GM19240 (cell line): ENCODE data around the gene CAPS.

ENCODE experiments used
- DNase-seq: peaks from one replicate; pipeline ENCODE4 v3.0.0; 2011; ENCODE audit warnings: low spot score; ENCODE audit not compliant: insufficient read length

Gene CAPS

GRCh38 chr19:5933391-5934068 is 19.5 kb downstream of the CAPS start:
- DNase-seq, result no peak

DNA sequence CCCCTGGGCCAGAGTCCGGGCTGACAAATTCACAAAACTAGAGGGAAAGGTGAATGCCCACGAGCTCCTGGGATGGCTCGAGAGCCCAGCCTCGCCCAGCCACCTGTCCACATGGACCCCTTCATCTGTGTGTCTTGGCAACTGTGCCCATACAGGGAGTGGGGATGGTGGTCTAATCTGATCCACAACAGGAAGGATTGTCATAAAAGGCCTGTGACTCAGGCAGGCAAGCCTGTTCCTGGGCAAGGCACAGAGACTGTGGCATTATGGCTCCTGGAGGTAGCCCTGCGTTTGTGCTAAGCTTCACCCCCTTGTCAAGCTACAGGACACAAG is 20.0 kb downstream of the CAPS start:
- DNase-seq, result no peak

GRCh38 chr19:5934774-5935472 is 20.9 kb downstream of the CAPS start:
- DNase-seq, result no peak

- no peak for DNase-seq
Measured at GRCh38 chr19:5935473-5936291, 21.6 kb downstream of the CAPS start.

DNA sequence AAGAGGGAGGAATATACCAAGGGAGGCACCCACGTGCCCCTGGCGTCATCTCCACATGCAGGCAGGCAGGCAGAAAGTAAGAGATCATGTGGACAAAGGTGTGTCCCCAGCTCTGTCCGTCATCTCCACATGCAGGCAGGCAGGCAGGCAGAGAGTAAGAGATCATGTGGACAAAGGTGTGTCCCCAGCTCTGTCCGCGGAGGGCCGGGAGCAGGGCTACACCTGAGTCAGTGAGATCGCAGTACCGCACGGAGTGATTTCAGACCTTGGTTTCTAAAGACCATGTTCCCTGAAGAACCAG is 22.2 kb downstream of the CAPS start:
- no peak for DNase-seq

DNA sequence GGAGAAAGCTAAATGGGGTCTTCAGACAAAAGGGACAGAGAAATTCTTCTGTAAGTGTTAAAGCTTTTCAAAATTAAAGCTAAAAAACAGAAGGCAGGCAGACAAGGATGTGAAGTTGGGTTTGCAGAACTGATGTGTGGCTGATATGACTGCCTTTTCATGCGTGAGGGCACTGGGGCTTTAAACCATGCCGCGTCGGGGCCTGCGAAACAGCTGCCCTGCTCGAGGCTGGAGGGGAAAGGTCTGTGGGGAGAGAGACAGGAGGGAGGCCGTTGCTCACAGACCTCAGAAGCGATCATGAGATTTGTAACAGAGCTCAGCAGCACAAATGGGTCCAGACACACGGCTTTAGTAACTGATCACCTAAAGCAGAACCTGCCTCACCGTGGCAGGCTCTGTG is 23.5 kb downstream of the CAPS start:
- DNase-seq, result no peak

DNA sequence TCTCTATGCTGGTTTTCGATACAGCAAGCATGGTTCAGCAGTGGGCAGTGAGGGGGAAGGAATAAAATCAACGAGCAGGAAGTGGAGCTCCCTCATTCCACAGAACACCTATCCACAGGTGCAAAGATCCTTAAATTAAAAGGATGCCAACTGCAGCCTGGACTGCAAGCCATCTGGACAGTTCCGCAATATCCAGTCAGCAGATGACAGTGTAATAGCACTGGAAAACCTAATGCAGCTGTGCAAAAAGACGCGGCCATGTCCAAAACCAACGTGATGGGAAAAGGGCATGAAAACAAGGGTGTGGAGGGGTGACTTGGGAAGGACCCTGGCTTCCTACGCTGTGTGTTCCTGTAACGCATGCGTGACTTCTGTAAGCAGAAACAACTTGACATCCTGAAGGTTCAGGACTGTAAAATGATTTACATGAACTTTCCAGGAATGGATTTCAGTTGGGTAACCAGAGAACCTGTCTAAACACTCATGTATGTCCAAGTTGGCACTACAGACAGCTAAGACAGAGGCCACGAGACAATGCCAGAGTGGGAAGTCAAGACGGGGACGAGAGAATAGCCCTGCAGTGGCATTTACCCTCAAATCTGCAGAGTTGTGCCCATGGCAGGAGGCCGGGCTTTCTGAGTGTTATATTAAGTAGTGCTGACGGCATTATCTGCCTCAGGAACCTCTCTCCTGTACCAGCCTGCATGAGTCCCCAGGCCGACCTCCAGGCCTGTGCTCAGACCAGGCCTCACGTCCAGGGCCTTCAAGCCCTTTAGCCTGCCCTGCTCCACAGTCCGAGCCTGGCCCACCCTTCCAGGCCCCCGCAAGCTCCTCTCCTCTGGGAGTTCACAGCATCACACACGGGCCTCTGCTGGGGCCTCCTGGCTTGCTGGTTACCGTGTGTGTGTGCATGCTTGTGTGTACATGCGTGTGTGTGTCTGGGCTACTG is 26.5 kb downstream of the CAPS start:
- DNase-seq, result no peak

DNA sequence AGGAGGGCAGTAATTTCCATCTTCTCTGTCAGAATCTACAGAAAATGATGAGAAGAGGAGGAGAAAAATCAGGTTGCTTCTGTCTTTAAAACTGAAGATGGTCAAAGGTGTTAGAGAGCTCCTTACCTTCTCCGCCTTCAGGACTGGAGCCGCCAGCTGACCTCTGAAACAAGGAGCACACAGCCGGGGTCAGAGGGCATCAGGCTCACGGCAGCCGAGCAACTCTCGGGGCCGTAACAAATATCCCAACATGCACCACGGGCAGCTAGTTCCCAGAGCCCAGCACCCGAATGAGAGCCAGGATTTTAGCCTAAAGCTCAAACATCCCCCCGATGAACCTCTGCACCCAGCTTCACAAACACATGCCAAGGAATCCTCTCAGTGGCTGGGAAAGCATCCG is 27.6 kb downstream of the CAPS start:
- no peak for DNase-seq

DNA sequence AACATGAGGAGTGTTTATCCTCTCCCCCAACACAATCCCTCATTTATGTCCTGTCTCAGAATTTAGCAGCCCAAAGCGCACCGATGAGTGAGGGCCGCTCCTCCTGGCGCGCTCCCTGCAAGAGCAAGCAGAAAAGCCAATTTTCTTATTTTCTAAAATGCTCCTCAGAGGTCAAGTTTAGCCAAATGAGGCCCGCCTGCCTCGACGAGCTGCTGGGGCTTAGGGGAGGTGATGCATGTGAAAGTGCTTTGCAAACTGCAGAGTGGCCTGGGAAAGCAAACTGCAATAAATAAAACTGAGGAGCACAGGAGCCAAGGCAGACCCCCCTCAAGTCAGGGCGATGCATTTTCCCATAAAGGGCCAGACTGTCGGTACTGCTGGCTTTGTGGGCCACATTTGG is 29.0 kb downstream of the CAPS start:
- no peak for DNase-seq

DNA sequence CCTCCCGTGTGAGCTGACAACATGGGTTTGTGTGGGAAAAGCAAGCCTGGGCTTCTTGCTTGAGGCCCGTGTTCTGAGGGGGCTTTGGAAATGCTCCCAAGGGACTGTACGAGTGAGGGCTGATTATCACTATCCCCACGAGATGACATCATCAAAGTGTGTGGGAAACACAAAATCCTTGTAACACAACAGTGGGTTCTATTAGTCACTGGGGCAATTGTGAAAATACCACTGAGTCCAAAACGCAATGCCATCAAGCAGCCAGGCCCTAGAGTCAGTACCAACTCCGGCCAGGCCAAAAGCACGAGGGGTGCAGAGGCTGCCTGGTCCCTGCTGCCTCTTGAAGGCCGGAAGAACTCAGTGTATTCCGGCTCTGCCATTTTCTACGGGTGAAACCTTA is 29.6 kb downstream of the CAPS start:
- no peak for DNase-seq

DNA sequence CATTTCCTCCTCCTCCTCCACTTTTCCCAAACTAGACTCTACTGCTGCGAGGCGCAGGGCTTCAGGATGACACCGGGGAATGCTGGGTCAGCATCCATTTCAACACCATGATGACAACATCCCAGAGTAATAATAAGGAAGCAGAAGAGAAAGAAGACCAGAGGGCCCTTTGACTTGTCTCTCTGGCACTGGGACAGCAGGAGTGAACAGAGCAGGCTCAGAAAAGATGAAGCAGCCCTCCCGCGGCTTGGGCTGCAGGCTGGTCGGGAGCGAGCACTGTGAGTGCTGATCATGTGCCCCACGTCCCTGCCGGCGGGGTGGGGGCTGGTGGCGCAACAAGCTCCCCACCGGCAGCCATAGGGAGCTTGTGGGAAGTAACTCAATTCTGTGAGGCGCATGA is 33.4 kb downstream of the CAPS start:
- no peak for DNase-seq

- DNase-seq, result no peak
Measured at GRCh38 chr19:5948752-5949564, 34.9 kb downstream of the CAPS start.

DNA sequence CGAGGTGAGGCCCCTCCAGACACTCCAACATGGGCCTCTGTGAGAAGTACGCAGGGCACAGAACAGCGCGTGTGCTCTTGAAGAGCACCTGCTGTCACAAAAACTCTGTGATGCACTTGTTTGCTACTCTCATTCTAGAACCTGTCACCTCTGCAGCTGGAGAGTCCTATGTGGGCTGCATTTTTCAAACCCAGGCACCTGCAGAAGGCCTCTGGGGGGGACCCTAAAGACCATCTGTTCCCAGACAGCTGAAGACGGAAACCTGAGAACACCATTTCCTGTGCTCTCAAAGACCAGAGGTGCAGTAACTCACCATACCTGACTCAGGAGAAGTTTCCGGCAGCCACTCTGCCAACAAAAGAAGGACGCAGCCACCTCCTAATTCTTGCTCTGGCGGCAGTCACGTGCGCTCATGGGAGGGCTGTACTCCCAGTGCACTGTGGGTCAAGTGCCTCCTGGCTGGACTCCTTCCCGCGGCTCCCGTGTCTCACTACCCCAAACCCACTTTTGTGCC is 35.8 kb downstream of the CAPS start:
- no peak for DNase-seq

DNA sequence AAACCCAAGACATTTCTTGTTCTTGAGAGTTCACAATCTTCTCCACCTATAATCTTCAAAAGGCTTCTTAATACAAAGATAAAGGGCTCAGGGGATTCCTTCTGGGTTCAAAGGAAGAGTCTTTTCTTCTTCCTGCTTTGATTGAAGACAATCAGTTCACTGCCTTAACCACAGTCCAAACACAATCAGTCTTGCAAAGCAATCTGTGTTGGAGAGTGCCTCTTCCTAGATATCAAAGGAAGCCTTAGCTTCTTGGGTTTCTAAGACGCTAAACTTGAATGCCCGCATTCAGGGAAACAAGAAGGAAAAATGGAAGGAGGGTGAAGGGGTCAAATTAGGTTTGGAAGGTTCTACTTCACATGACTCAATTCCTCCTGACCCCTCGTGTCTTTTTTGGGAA is 36.7 kb downstream of the CAPS start:
- no peak for DNase-seq

GRCh38 chr19:5951338-5951861 is 37.3 kb downstream of the CAPS start:
- no peak for DNase-seq

GRCh38 chr19:5952193-5953029 is 38.4 kb downstream of the CAPS start:
- DNase-seq, result no peak

- DNase-seq, result no peak
Measured at GRCh38 chr19:5953030-5953589, 39.1 kb downstream of the CAPS start.

GRCh38 chr19:5953680-5954213 is 39.7 kb downstream of the CAPS start:
- no peak for DNase-seq

DNA sequence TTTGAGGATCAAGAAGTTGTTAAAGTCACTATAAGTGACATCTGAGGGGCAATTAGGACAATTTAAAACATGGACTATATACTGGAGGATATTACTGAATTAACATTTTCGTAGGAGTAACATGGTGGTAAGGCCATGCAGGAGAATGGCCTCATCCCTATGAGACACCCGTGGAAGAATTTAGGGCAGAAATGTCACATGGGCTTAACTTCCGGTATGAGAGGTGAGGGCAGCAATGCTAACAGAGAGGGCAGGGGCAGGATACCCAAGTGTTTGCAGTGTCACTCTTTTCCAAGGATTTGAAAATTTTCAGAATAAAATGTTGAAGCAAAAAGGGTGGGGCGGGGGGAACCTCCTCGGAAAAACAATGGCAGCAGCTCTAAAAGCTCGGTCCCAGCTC is 40.2 kb downstream of the CAPS start:
- no peak for DNase-seq
